Spleen (tissue), 11 donors: ENCODE results near the gene TDRD7. TPM values are rescaled to one million over a fixed set of nuclear protein-coding genes. Genes with fewer than 3 reads are reported as not detected.

Source experiments
- DNase-seq: peaks from one replicate; pipeline ENCODE4 v3.0.0-alpha.2; 2020
- H3K27ac ChIP-seq, 8 donors: fragments of 200-600 bp; sonication (generic) in 7 of 8; 1 replicate in 4 of 8; 2 replicates in 4 of 8; pipeline versions ENCODE4 v1.5.0 to v1.8.0; 2016 to 2021; ENCODE audit warnings: inconsistent platforms in 4 of 8, mild to moderate bottlenecking in 4 of 8, moderate library complexity in 1 of 8
- H3K27me3 ChIP-seq, 7 donors: fragments of 200-600 bp; sonication (generic) in 6 of 7; replicated peaks in 1 of 7; 1 replicate in 4 of 7; 2 replicates in 3 of 7; pipeline versions ENCODE4 v1.5.0 to v1.8.0; 2016 to 2021; ENCODE audit warnings: inconsistent platforms in 3 of 7, mild to moderate bottlenecking in 1 of 7
- H3K36me3 ChIP-seq, 6 donors: fragments of 200-600 bp; sonication (generic) in 5 of 6; 1 replicate in 4 of 6; 2 replicates in 2 of 6; pipeline versions ENCODE4 v1.5.0 to v1.8.0; 2016 to 2021; ENCODE audit warnings: inconsistent platforms in 2 of 6
- H3K4me1 ChIP-seq, 6 donors: fragments of 200-600 bp; sonication (generic) in 5 of 6; 1 replicate in 3 of 6; 2 replicates in 3 of 6; pipeline versions ENCODE4 v1.5.0 to v1.8.0; 2016 to 2021; ENCODE audit warnings: inconsistent platforms in 3 of 6
- H3K4me3 ChIP-seq, 8 donors: fragments of 200-600 bp; sonication (generic) in 7 of 8; 1 replicate in 4 of 8; 2 replicates in 4 of 8; pipeline versions ENCODE4 v1.5.0 to v1.8.0; 2016 to 2021; ENCODE audit warnings: inconsistent platforms in 4 of 8, mild to moderate bottlenecking in 4 of 8, moderate library complexity in 2 of 8
- H3K9me3 ChIP-seq, 8 donors: fragments of 200-600 bp; sonication (generic) in 7 of 8; 1 replicate in 4 of 8; 2 replicates in 4 of 8; pipeline versions ENCODE4 v1.5.0 to v1.8.0; 2016 to 2021; ENCODE audit warnings: inconsistent platforms in 4 of 8
- CTCF ChIP-seq, 11 experiments: fragments of 200-600 bp in 7 of 11; fragments of 450-650 bp in 4 of 11; sonication (generic) in 4 of 11; IDR thresholded peaks in 8 of 11; conservative IDR thresholded peaks in 3 of 11; 1 replicate in 7 of 11; 2 replicates in 4 of 11; pipeline versions ENCODE4 v1.4.0 to v1.8.0; 2016 to 2021; ENCODE audit warnings: antibody characterized with exemption in 11 of 11, inconsistent platforms in 4 of 11, mild to moderate bottlenecking in 1 of 11
- POLR2A ChIP-seq, 3 donors: fragments of 450-650 bp; IDR thresholded peaks; one replicate each; pipeline ENCODE4 v1.5.1; 2017; ENCODE audit warnings: antibody characterized with exemption in 3 of 3, mild to moderate bottlenecking in 1 of 3
- POLR2AphosphoS5 ChIP-seq, 3 donors: sonication (generic); formaldehyde crosslinking; IDR thresholded peaks; one replicate each; pipeline ENCODE4 v1.5.1; 2017; ENCODE audit warnings: antibody characterized with exemption in 3 of 3
- WGBS, 5 donors: extraction: QIAGEN DNeasy Blood & Tissue Kit in 3 of 5; methylation state at CpG; one replicate each; pipeline versions ENCODE4 v1.1.5 to v1.1.7; 2013 to 2018; 5-methylcytosine and 5-hydroxymethylcytosine counted together
- intact Hi-C: fragments of 100-400 bp; cut with DNase I; formaldehyde crosslinking; loops from one replicate; pipeline ENCODE4 v1.15.0; 2023; ENCODE audit warnings: low total_unique reads
- polyA plus RNA-seq, 3 donors: library from polyadenylated mRNA; stranded (reverse); fragments of 200-250 nt; gene quantifications; one replicate each; pipeline ENCODE4 v1.2.1, GENCODE V29; 2013
- total RNA-seq, 7 donors: library from RNA; depleted of rRNA in 3 of 7; stranded (reverse); fragments of >200 nt in 3 of 7; fragmentation: NEBNext Ultra II Directional in 4 of 7; extraction: Animal tissue kit (Norgen Biotek cat#: 25700) in 4 of 7; gene quantifications; one replicate each; pipeline versions ENCODE4 v1.1.0 to v1.2.1, GENCODE V29; 2016 to 2021
- donor health status: healthy with polysubstance abuse.
- donor health status: DM: no; HTN: no; CAD: no; lungs with moderate emphysema.
- donor health status: DM: no; HTN: no; CAD: no.
- donor health status: Bipolar disorder and iron deficiency.
- donor health status: healthy.
- donor health status: DM: no; HTN: no; CAD: no.
- donor health status: DM: yes; HTN: yes; CAD: no.

Gene TDRD7
- total and polyA plus RNA-seq, 10 donors, result 6.4 to 18.7 (median 15.3) TPM

- peak overlapping the region in 6 of 8 donors; percentile 53 to 81 (median 59) for H3K4me3 ChIP-seq
- peaks cover 6 to 28% (median 22%) of the 10 kb centered on the region in 6 donors for H3K4me1 ChIP-seq
- 35 to 40% (median 39%) methylated on average over 17 of the region's 17 CpGs for WGBS, 5 donors
- H3K9me3 ChIP-seq, result peaks cover 0 to 3% (median 0%) of the 10 kb centered on the region in 8 donors
- peaks cover 0 to 89% (median 49%) of the 10 kb centered on the region in 7 donors for H3K27me3 ChIP-seq
- intact Hi-C loops, result no loop called here
- no peak for DNase-seq
- no peak for TF ChIP-seq POLR2A (IDR thresholded peaks at IDR 0.05)
- TF ChIP-seq CTCF (IDR thresholded peaks at IDR 0.05 in 8 of 11, conservative IDR thresholded peaks at IDR 0.05 in 3 of 11), result no peak
- no peak for TF ChIP-seq POLR2AphosphoS5 (IDR thresholded peaks at IDR 0.05)
- H3K27ac ChIP-seq, result no peak overlapping the region
- H3K36me3 ChIP-seq, result no peaks in the 10 kb centered on the region
Measured at GRCh38 chr9:97502984-97503861, 91.3 kb downstream of the TDRD7 start.

GRCh38 chr9:97503862-97504210, 91.9 kb downstream of the TDRD7 start:
- no peak for TF ChIP-seq POLR2AphosphoS5 (IDR thresholded peaks at IDR 0.05)
- TF ChIP-seq CTCF (IDR thresholded peaks at IDR 0.05 in 8 of 11, conservative IDR thresholded peaks at IDR 0.05 in 3 of 11), result no peak
- no peak for TF ChIP-seq POLR2A (IDR thresholded peaks at IDR 0.05)
- intact Hi-C loops, result no loop called here
- 74 to 100% (median 77%) methylated on average over 1 of the region's 1 CpG for WGBS, 5 donors
- H3K36me3 ChIP-seq, result no peaks in the 10 kb centered on the region
- no peak overlapping the region for H3K4me3 ChIP-seq
- peaks cover 0 to 84% (median 49%) of the 10 kb centered on the region in 7 donors for H3K27me3 ChIP-seq
- DNase-seq, result no peak
- no peak overlapping the region for H3K27ac ChIP-seq
- no peaks in the 10 kb centered on the region for H3K9me3 ChIP-seq
- H3K4me1 ChIP-seq, result peaks cover 6 to 28% (median 22%) of the 10 kb centered on the region in 6 donors

GRCh38 chr9:97504381-97505216, 92.7 kb downstream of the TDRD7 start:
- DNase-seq, result no peak
- Histone ChIP-seq H3K36me3 (no peaks in the 10 kb centered on the region), H3K27ac (no peak overlapping the region), H3K9me3 (no peaks in the 10 kb centered on the region), H3K27me3 (peaks cover 0 to 76% (median 44%) of the 10 kb centered on the region in 7 donors), H3K4me3 (no peak overlapping the region), H3K4me1 (peaks cover 6 to 28% (median 22%) of the 10 kb centered on the region in 6 donors)
- TF ChIP-seq CTCF (IDR thresholded peaks at IDR 0.05 in 8 of 11, conservative IDR thresholded peaks at IDR 0.05 in 3 of 11) (no peak), POLR2A (IDR thresholded peaks at IDR 0.05) (no peak), POLR2AphosphoS5 (IDR thresholded peaks at IDR 0.05) (no peak)
- WGBS, 5 donors, result 68 to 80% (median 80%) methylated on average over 8 of the region's 8 CpGs
- intact Hi-C loops, result no loop called here
